RPMI7951 (cell line): ENCODE data around the gene C16orf89. TPM values are rescaled to one million over a fixed set of nuclear protein-coding genes. Genes with fewer than 3 reads are reported as not detected.
"Not testable (repeated sequence)": the region's sequence is repeated elsewhere in the genome, so short reads cannot be mapped to it uniquely, and the experiment has no call there.

Source experiments
- DNase-seq: peaks from one replicate; pipeline ENCODE4 v3.0.0-alpha.2; 2012; ENCODE audit warnings: low read depth
- total RNA-seq: library from RNA; depleted of rRNA; stranded (reverse); fragments of >200 nt; shearing (Covaris generic); gene quantifications from 2 replicates; pipeline ENCODE4 v1.2.3, GENCODE V29; 2014

The C16orf89 gene
- total RNA-seq, 1 experiment from 2014 or later, result not detected

GRCh38 chr16:5060073-5060641, 5.6 kb downstream of the C16orf89 start:
- DNase-seq, result no peak

GRCh38 chr16:5059386-5060072, 6.2 kb downstream of the C16orf89 start:
- no peak for DNase-seq

GRCh38 chr16:5058476-5058875, 7.3 kb downstream of the C16orf89 start:
- DNase-seq, result peak; percentile 26

DNA sequence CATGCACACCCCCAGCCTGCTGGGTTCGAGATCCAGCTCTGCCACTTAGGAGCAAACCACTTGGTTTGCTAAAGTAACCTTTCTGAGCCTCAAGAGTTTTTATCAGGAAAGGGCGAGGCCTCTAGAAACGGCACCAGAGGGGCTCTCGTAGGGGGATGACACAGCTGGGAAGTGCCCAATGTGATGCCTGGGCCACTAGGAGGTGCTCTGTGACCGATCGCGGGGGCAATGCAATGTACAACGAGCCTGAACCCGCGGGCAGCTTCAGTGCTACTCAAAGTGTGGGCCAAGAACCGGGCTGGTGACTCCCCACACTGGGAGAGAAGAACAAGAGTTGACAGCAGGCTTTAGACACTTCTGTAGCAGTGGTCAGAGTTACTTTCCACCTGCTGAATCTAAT, 9.4 kb downstream of the C16orf89 start:
- DNase-seq, result no peak

DNA sequence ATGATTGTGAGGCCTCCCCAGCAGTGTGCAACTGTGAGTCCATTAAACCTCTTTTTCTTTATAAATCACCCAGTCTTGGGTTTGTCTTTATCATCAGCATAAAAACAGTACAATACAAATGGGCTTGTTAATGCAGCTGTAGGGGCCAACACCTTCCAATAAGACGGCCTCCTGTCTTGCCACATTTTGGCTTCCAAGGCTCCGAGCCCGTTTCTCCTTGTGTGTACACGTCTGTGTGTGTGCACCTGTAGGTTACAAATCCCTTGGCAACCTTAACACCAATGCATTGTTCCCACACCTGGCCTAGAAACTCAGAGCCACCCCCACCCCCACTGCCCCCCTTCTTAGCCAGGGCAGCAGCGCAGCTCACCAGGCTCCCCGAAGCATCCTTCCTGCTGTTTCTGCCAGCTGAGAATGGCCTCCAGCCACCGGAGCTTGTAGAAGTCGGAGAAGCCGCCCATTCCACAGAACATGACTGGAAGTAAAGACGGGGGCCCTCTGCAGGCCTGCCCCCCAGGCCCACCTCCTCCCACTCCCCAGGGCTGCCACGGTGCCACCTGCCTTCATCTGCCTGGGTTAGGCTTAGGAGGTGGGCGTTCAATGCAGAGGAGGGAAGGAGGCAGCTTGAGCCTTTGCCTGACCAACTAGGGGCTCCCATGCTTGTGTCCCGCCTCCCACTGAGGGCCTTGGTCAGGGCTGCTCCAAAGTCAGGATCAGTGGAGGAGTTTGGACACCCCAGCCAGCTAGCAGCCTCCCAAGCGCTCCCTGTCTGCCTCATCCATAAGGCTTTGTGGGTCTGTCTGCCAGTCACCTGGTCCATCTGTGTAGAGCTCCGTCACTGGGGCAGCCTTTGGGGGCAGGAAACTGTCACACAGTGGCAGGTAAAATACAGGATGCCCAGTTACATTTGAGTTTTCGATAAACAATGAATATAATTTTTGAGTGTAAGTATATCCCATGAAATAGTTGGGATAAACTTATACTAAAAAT, 10.6 kb downstream of the C16orf89 start:
- DNase-seq, result no peak

GRCh38 chr16:5046914-5047313, 18.8 kb downstream of the C16orf89 start:
- DNase-seq, result no peak

DNA sequence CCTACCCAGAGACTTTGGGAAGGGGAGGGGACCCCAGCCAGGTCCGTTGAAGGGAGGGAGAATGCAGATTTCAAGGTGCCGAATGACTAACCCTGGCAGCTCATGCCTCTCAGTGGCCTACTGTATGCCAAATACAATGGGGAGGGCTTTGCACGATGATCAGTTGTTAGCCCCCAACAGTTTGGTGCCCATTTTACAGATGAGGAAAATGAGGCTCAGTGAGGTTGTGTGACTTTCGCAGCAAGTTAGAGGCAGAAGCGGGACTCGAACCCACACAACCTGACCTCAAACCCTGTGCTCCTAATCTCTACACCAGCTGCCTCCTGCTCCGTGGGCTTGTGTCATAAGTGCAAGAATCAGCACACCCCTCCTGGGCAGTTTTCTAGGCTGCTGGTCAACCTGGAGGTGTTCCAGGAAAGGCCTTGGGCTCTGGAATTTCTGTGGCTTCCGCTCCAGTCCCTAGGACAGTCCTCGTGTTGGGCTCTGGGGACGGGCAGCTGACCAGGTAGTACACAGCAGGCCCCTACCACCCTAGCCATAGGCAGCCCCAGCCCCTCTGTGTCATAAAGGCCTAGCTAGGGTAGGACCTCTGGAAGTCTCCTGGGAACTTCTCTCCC, 20.1 kb downstream of the C16orf89 start:
- no peak for DNase-seq

- not testable (repeated sequence) for DNase-seq
Measured at GRCh38 chr16:5044581-5044980, 21.2 kb downstream of the C16orf89 start.

GRCh38 chr16:5044011-5044540, 21.7 kb downstream of the C16orf89 start:
- DNase-seq, result no peak

DNA sequence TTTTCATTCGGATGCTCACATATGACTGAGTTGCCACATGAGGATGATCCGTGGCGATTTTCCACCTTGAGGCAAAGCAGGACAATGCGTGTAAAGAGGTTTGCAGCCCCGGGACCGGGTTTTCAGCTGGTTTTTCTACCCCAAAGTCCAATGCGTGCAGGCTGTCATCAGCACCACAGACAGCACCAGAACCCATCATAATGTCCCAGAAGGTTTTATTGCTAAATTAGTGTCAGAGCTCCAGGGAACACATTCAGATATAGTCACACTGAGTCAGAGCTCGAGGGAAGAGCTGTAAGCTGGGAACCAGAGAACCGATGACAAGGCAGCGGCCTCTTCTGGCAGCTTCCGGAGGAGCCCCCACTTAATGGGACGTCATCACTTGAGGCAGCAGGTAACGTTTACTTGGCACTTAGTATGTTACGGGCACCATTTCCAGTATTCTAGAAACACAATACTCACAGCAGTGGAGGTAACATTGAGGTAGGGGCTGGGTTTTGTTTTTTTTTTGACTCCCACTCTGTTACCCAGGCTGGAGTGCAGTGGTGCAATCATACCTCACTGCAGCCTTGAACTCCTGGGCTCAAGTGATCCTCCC, 23.1 kb downstream of the C16orf89 start:
- DNase-seq, result peak; percentile 54

DNA sequence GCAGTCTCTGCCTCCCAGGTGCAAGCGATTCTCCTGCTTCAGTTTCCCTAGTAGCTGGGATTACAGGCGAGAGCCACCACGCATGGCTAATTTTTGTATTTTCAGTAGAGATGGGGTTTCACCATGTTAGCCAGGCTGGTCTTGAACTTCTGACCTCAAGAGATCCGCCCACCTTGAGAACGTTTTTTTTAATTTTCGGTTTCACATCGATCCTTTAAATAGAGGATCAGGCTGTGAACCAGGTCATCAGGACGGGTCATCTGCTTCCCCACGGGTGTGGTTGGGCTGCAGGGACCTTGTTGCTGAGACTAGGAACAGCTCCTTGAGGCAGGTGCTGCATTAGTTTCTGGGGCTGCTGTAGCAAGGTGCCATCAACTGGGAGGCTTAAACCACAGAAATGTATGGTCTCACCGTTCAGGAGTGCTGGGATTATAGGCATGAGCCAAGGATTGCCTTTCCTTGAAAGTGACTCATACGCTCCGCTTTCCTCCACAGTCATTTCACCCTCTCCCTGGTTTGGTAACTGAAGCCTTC, 24.1 kb downstream of the C16orf89 start:
- DNase-seq, result peak; percentile 46

DNA sequence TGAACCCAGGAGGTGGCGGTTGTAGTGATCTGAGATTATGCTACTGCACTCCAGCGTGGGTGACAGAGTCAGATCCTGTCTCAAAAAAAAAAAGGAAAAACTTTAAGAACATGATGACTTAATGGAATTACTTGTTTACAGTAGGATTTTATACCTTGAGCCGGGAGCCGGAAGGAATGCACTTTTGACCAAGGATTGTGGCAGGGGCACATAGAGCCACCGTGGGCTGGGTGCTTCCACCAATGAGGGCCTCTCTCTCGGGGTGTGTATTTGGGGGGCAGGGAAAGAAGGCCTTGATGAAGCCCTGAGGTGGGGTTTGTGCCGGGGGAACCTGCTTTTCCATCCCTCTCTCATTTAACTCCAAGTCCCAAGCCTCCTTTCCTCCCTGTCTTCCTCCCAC, 25.3 kb downstream of the C16orf89 start:
- no peak for DNase-seq

- DNase-seq, result no peak
Measured at GRCh38 chr16:5036228-5037156, 29.3 kb downstream of the C16orf89 start.

GRCh38 chr16:5035909-5036227, 29.9 kb downstream of the C16orf89 start:
- DNase-seq, result no peak

GRCh38 chr16:5034167-5034523, 31.6 kb downstream of the C16orf89 start:
- no peak for DNase-seq

DNA sequence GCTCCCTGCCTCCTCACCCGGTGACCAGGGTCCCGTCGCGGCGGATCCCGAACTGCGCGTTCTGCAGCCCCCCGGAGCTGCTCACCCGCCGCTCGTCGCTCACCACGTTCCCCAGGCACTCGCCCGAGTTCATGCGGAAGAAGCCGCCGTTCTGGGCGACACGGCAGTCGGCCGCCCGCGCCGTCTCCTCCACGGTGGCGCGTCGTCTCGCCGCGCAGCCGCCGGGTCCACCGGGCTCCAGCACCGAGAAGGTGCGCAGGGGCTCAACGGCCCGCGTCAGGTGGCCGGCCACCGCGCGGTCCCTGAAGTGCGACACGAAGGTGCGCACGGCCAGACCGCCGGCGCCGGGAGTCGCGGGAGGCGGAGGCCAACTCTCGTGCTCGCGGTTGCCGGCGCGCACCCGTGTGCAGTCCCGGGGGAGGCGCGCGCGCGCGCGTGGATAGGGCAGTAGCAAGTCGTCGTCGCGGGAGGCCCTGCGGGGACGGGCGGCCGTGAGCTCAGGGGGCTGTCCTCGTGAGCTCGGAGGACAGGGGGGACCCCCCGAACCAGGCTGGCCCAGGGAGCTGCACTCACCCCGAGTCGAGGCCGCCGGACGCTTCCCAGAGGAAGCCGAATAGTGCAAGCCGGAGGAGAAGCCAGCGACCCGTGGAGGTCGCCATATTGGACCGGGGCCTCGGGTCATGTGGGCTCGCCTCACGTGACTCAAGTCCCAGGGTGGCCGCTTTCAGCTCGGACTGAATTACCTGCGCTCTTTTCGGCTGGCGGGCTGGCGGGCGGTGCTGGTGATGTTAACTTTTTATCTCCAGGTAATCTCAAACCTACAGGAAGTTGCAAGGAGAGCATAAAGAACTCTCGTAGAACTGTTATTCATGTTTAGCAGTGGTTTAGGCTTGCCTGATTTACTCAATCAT, 32.2 kb downstream of the C16orf89 start, which contains the start of gene NAGPA:
NAGPA (minus strand) TSS at position 680 of the 911 bp plus-strand sequence; CDS start at position 659, 21 bp downstream.
- DNase-seq, result peak; percentile 78

GRCh38 chr16:5032748-5033167, 33.0 kb downstream of the C16orf89 start:
- DNase-seq, result no peak

- DNase-seq, result no peak
Measured at GRCh38 chr16:5031601-5032000, 34.2 kb downstream of the C16orf89 start.
